Measurements from ENCODE around the gene SLC7A4.

DNA sequence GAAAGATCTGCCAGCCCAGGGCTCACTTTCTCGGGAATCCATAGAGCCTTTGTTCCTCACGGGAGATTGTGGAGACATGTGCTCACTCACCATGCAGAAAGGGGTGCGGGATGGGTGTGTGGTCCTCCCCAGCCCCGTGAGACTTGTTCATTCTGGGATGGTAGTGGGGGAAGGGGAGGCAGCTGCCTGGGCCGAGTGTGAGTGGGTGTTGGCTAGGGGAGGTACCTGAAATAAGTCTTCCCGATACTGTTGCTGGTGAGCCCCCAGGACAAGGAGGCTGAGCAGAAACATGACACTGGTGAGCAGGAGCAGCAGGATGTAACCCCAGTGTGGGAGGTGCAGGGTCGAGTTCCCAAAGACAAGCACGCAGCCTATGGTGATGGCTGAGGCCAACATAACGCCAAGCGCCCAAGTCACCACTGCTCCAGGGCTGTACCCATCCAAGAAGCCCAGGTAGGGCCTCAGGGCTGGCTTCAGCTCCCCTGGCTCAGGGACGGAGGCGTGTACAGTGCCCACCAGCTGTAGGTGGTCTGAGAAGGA is 2.8 kb downstream of the SLC7A4 start:
- no peak for TF ChIP-seq CTCF (IDR thresholded peaks at IDR 0.05)
- TF ChIP-seq POLR2A (IDR thresholded peaks at IDR 0.05), result no peak
- no peak for TF ChIP-seq POLR2AphosphoS5 (IDR thresholded peaks at IDR 0.05)
- no peak for TF ChIP-seq EP300 (IDR thresholded peaks at IDR 0.05; ENCODE audit: low read depth)

Data from transverse colon (tissue), 4 donors.